Osteocyte (in vitro differentiated cells): ENCODE measurements around the gene CMC4. TPM values are rescaled to one million over a fixed set of nuclear protein-coding genes. Genes with fewer than 3 reads are reported as not detected.

Source experiments
- DNase-seq: peaks from one replicate; pipeline ENCODE4 v3.0.0; 2021; ENCODE audit warnings: mixed read lengths; ENCODE audit not compliant: unreplicated experiment; ENCODE audit errors: extremely low spot score
- H3K27ac Mint-ChIP-seq: one replicate; pipeline ENCODE4 v1.8.0; 2021; ENCODE audit warnings: mild to moderate bottlenecking, mixed read lengths; ENCODE audit not compliant: unreplicated experiment
- H3K27me3 Mint-ChIP-seq: one replicate; pipeline ENCODE4 v1.8.0; 2021; ENCODE audit warnings: mixed read lengths; ENCODE audit not compliant: unreplicated experiment
- H3K36me3 Mint-ChIP-seq: one replicate; pipeline ENCODE4 v1.8.0; 2021; ENCODE audit warnings: mixed read lengths; ENCODE audit not compliant: unreplicated experiment
- H3K4me1 Mint-ChIP-seq: one replicate; pipeline ENCODE4 v1.8.0; 2021; ENCODE audit warnings: mixed read lengths; ENCODE audit not compliant: unreplicated experiment
- H3K4me3 Mint-ChIP-seq: one replicate; pipeline ENCODE4 v1.8.0; 2021; ENCODE audit warnings: mild to moderate bottlenecking, moderate library complexity, mixed read lengths; ENCODE audit not compliant: unreplicated experiment
- H3K9me3 Mint-ChIP-seq: one replicate; pipeline ENCODE4 v1.8.0; 2021; ENCODE audit warnings: mixed read lengths; ENCODE audit not compliant: unreplicated experiment
- CTCF ChIP-seq: fragments of 200-600 bp; sonication (generic); IDR thresholded peaks from 2 replicates; pipeline ENCODE4 v1.5.0; 2021; ENCODE audit warnings: antibody characterized with exemption, mild to moderate bottlenecking, moderate library complexity
- total RNA-seq: library from RNA; stranded (reverse); gene quantifications from 2 replicates; pipeline ENCODE4 v1.2.1, GENCODE V29; 2021

Gene CMC4
- total RNA-seq, 1 donor from 2014 or later = 6.9 TPM

- H3K36me3 Mint-ChIP-seq = peaks cover 5% of the 10 kb centered on the region
- no peaks in the 10 kb centered on the region for H3K27me3 Mint-ChIP-seq
- no peaks in the 10 kb centered on the region for H3K9me3 Mint-ChIP-seq
- no peak for DNase-seq
- no peak overlapping the region for H3K4me3 Mint-ChIP-seq
- H3K27ac Mint-ChIP-seq = no peak overlapping the region
- no peaks in the 10 kb centered on the region for H3K4me1 Mint-ChIP-seq
- TF ChIP-seq CTCF = no peak
Observed at GRCh38 chrX:155046129-155046810, 24.7 kb downstream of the CMC4 start.

- H3K27ac Mint-ChIP-seq = no peak overlapping the region
- no peaks in the 10 kb centered on the region for H3K4me1 Mint-ChIP-seq
- peaks cover 35% of the 10 kb centered on the region for H3K36me3 Mint-ChIP-seq
- no peaks in the 10 kb centered on the region for H3K27me3 Mint-ChIP-seq
- no peak overlapping the region for H3K4me3 Mint-ChIP-seq
- DNase-seq = no peak
- H3K9me3 Mint-ChIP-seq = peaks cover 30% of the 10 kb centered on the region
- TF ChIP-seq CTCF = no peak
Observed at GRCh38 chrX:155035688-155036087, 35.2 kb downstream of the CMC4 start.

- H3K27me3 Mint-ChIP-seq = no peaks in the 10 kb centered on the region
- TF ChIP-seq CTCF = no peak
- peaks cover 8% of the 10 kb centered on the region for H3K9me3 Mint-ChIP-seq
- H3K27ac Mint-ChIP-seq = no peak overlapping the region
- no peak for DNase-seq
- no peak overlapping the region for H3K4me3 Mint-ChIP-seq
- peaks cover 10% of the 10 kb centered on the region for H3K4me1 Mint-ChIP-seq
- peaks cover 15% of the 10 kb centered on the region for H3K36me3 Mint-ChIP-seq
Observed at GRCh38 chrX:155031657-155032056, 39.3 kb downstream of the CMC4 start.

- Mint-ChIP-seq H3K27ac (peak overlapping the region; percentile 53), H3K4me1 (peaks cover 11% of the 10 kb centered on the region), H3K27me3 (no peaks in the 10 kb centered on the region), H3K36me3 (no peaks in the 10 kb centered on the region), H3K4me3 (no peak overlapping the region), H3K9me3 (no peaks in the 10 kb centered on the region)
- no peak for TF ChIP-seq CTCF
- no peak for DNase-seq
Observed at GRCh38 chrX:155028877-155029291, 42.1 kb downstream of the CMC4 start.

- DNase-seq = no peak
- Mint-ChIP-seq H3K4me3 (peak overlapping the region; percentile 81), H3K9me3 (no peaks in the 10 kb centered on the region), H3K27me3 (no peaks in the 10 kb centered on the region), H3K4me1 (peaks cover 11% of the 10 kb centered on the region), H3K36me3 (no peaks in the 10 kb centered on the region), H3K27ac (peak overlapping the region; percentile 93)
- no peak for TF ChIP-seq CTCF
Observed at GRCh38 chrX:155028129-155028528, 42.8 kb downstream of the CMC4 start.
